ENCODE results near the gene DRAM1.
A peak's percentile ranks its signal among the peaks of the same experiment; 100 is the strongest.
"Not testable (repeated sequence)": the region's sequence is repeated elsewhere in the genome, so short reads cannot be mapped to it uniquely, and the experiment has no call there.

The DRAM1 gene

DNA sequence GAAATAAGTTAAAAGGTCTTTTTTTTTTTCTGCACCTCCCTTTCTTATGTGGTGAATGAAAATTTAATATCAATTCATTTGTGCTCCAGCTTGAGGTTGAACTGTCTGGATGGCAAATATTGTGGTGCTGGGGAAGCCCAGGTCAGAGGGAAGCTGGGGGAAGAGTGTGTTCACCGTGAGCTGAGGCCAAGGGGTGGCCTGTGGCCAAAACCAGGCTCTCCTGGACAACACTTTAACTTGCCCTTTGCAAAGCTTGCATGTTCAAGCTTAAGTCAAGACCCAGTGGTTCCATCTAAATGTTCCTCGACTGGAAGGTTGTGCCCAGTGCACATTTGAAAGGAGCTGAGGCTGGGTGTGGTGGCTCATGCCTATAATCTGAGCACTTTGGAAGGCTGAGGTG lies 28.8 kb downstream of the DRAM1 start:
- no peak for DNase-seq (ENCODE audit: low read depth)

DNA sequence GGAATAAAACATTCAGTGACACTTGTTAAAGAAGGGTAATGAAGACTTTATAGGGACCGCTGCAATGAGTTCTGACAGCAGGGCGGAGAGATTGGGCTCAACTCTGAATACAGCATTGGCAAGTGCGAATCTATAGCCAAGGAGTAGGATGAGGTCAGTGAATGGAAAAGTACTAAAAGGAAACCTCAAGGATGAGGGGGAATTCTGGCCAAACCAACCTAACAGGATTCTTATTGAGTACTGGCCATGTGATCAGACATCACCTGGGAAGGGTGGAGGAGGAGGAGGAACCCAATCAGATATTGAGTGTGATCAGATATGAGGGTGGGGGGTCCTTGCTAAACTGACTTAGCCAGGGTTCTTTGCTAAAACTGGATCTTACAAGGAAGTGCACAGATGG lies 31.0 kb downstream of the DRAM1 start:
- DNase-seq (ENCODE audit: low read depth), result no peak

DNA sequence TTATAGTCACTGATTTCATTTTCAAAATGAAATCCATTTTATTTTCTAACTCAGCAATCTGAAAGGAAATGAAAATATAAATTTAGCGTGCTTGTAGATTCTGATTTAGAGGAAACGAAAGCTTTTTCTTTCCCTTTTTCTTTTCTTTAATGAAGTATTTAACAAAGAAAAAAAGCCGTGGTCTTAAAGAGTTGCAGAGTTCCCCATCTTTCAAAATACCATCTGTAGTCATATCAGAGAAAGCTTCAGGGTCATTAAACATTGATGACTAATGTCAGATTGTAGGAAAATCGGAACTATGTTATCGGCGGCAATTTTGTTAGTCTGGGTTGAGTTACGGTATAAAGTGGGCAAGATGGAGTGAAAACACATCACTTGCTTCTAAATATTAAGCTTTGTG lies 32.3 kb downstream of the DRAM1 start:
- DNase-seq (ENCODE audit: low read depth), result no peak

DNA sequence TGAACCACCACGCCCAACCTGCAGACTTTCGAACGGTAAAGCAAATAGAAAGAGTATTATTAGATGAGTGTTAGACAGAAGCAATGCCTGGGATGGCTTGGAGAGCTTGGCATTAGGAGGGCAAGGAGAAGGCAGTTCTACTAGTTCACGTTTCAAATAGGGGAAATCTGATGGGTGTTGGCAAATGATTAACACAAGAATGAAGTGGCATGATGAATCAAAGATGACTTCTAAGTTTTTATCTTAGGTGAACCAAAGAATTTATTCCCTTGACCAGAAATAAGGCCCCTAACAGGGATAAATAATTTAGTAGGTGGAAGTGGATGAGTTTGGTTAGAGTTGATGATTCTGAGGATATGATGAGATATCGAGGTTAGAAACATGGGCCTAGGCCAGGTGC lies 38.5 kb downstream of the DRAM1 start:
- no peak for DNase-seq (ENCODE audit: low read depth)

DNA sequence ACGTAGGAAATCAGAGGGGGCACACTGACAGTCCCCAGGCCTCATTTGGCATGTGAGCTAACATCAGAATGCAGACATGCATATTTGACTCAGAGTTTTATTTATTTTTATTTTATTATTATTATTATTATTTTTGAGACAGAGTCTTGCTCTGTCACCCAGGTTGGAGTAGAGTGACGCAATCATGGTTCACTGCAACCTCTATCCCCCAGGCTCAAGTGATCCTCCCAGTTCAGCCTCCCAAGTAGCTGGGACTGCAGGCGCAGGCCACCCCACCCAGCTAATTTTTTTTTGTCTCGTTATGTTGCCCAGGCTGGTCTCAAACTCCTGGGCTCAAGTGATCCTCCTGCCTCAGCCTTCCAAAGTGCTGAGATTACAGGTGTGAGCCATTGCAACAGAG lies 41.4 kb downstream of the DRAM1 start:
- not testable (repeated sequence) for DNase-seq (ENCODE audit: low read depth)

DNA sequence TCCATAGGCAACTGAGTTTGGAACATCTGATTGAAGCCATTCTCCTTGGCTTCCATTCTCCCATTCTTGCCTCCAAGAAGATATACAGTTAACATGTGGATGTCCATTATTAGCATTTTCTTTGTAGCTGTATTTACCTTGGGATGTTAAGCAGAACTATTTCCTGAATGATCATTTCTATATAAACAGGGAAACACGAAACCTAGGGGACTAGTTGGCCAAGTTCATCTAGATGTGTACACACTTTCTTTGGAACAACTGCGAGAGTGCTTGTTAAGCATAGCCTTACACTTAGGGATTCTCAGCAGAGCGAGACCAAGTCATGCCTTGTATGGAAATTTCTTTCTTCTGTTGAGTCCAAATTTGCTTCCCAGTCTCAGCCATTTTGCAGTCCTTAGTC lies 42.1 kb downstream of the DRAM1 start:
- DNase-seq (ENCODE audit: low read depth), result no peak

DNA sequence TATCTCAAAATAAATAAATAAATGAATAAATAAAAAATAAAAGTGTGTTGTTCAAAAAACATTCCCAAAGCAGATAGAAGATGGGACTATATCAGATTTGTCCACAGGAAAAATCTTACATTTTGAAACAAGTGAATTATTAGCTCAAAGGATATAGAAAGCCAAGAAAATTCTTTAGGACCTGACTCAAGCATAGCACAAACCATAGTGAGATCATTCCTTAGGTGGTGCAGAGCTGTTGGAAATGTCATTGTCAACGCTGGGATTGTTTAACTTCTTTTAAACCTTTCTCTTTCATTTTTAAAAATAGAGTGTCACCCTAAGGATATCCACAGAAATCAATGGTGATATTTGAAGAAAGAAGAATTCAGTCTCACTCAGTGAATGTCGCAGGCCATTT lies 43.5 kb downstream of the DRAM1 start:
- DNase-seq (ENCODE audit: low read depth), result no peak

DNA sequence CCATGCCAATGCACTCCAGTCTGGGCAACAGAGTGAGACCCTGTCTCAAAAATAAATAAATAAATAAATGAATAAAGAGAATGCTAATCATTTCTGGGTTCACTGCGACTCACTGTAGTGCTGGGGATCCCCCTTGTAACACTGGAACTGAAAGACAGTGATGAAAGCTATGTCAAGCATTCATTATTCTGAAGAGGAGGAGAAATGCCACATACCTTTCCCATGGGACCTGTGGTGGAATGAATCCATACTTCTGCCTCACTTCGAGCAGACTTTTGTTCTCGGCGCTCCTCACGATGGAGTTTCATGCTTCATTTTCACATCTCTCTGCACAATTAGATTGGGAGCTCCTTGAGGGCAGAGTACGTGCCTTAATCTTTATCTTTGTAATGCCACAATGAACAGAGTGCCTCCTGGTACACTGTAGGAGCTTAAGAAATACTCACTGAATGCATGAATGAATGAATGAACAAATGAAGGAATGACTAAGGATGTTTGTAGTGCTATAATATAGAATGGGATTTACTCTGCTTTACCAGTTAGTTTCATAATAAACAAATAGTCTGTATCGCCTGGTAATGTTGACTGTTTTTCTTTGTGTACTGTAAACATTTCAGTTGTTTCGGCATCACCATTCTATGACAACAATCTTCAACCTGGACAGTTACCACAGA lies 45.8 kb downstream of the DRAM1 start:
- DNase-seq (ENCODE audit: low read depth), result no peak

DNA sequence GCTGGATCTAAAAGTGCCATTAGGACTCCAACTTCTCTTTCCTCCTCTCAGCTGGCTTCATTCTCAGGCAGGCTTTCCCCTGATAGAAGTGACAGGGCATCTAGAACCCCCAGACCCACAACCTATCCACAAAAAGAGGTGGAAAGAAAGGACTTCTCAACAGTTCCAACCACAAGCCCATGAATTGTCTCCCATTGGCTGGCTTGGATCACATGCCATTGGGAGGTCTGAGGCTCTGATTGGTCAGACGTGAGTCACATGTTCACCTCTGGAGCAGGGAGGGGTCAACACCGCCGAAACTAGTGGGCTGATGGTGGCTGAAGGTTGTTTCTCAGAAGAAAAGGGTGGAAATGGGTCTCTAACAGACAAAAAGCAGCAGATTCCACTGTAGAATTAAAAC lies 47.2 kb downstream of the DRAM1 start:
- no peak for DNase-seq (ENCODE audit: low read depth)

DNA sequence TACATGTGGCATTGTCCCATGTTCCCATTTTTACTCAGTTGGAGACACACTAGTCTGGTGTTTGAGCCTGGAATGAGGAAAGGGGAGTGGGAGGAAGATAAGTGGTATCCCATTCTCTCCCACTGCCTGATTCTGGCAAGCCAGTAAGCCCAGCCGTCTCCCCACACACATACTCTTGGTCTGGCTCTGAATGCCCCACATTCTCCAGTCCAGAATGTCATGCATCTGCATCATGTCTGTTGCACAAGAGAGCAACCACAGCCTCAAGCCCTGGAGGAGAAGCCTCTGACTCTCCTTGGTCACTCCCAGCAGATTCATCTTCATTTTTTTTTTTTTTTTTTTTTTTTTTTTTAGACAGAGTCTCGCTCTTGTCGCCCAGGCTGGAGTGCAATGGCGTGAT lies 48.0 kb downstream of the DRAM1 start:
- peak; percentile 97 for DNase-seq (ENCODE audit: low read depth)

DNA sequence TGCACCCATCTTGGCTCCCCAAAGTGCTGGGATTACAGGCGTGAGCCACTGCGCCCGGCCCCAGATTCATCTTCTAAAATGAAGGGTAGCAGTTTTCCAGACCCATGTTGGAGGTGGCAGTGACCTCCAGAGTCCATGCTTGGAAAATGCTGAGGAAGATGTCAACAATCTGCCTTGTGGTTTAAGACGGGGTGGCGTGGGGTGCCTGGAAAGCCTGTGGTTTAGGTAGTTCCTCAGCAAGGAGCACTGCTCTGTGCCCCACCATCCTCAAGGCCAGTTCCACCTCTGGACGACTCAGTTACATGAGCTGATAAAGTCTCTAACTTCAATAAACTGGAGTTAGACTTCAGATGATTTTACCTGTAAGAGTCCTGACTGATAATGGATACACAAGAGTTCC lies 48.6 kb downstream of the DRAM1 start:
- no peak for DNase-seq (ENCODE audit: low read depth)

DNA sequence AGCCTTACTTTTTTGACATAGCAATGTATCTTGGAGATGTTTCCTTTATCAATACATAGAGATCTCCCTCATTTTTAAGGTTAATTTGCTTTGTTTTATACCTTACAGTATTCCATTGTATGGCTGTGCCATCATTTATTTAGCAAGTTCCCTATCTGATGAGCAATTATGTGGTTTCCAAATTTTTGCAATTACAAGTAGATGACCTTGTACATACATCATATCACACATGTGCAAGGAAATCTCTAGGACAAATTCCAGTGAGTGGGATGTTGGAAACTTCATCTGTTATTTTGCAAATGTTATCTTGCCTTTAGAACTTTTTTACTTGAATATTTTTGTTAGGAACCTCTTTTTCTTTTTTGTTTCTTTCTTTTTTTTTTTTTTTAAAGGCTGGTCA lies 49.7 kb downstream of the DRAM1 start:
- DNase-seq (ENCODE audit: low read depth), result no peak

DNA sequence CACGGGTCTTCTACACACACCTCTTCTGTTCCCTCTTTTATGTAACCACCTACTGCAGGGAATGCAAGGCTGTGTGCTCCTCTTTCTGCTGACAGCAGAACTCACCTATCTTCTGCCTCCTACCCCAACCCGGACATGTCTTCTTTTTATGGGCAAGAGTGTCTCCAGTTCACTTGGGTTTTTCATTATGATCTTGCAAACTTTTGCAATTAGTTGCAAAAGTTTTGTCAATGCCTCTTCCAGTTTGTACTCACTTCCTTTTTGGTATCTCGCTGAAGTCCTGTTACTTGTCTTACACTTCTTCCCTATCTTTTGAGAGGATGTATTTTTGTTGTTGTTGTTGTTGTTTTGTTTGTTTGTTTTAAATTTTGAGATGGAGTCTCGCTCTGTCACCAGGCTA lies 50.6 kb downstream of the DRAM1 start:
- no peak for DNase-seq (ENCODE audit: low read depth)

DNA sequence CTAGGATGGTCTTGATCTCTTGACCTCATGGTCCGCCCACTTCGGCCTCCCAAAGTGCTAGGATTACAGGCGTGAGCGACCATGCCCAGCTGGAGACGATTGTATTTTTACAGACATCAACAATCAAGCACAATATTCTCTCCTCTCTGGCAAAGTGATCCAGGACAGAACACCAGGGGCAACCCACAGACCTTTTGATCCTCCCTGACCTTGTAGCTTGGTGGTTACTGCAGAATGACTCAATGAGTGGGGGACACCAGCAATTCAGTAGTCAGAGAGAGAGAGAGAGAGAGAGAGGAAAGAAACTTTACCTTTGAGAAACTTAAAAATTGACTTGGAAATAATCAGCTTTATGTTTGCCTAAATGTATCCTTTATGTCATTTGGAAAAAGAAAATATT lies 51.2 kb downstream of the DRAM1 start:
- DNase-seq (ENCODE audit: low read depth), result no peak

DNA sequence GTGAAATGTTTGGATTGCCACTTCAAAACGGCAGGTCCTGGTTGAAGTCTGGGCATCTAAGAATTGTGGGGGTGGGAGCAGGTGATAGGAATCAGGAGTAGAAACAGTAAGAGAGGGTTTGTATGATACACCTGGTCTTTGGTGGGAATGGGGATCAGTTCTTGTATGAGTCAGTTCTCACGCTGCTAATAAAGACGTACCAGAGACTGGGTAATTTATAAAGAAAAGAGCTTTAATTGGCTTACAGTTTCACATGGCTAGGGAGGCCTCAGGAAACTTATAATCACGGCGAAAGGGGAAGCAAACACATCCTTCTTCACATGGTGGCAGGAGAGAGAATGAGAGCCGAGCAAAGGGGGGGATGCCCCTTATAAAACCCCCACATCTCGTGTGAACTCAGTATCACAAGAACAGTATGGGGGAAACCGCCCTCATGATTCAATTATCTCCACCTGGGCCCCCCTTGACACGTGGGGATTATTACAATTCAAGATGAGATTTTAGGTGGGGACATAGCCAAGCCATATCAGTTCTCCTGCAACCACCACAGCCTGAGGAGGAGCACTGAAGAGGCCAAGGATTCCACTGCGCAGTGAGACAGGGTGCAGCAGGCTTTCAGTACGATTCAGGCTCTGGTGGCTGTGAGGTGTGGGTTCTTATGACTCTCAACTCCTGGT lies 52.1 kb downstream of the DRAM1 start:
- no peak for DNase-seq (ENCODE audit: low read depth)

DNA sequence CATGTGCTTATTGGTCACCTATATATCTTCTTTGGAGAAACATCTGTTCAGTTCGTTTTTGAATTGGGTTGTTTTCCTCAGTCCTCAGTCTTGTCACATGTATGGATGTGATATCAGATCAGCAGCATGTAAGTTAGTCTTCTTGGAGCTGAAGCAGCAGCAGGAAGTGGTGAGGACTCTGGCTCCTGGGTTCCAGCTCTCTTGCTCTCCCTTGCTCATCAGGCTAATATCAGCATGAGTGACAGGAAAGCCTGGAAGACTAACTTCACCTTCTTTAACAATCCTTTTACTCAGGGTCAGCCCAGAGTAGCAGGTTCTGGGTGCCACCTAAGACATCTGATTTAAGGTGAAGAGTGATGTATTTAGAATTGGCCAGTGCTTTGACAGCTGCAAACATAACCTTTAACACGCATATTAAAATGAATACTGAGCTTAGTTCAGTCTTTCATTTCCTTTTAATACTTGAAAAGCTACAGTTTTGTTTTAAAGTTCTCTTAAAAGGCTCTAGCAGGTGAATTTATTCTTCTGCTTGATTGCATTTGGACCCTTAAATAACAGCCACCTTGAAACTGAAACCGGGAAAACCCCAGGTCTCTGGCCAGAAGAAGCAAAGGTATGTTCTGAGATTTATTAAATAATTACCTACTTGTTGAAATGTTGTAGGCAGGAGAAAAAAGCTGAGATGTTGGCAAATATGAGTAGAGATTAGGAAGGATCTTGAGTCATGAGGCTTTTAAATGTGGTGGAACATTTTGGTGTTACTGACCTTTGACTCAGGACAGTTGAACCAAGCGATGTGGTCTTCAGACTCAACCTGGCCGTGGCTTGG lies 54.3 kb downstream of the DRAM1 start:
- DNase-seq (ENCODE audit: low read depth), result no peak

DNA sequence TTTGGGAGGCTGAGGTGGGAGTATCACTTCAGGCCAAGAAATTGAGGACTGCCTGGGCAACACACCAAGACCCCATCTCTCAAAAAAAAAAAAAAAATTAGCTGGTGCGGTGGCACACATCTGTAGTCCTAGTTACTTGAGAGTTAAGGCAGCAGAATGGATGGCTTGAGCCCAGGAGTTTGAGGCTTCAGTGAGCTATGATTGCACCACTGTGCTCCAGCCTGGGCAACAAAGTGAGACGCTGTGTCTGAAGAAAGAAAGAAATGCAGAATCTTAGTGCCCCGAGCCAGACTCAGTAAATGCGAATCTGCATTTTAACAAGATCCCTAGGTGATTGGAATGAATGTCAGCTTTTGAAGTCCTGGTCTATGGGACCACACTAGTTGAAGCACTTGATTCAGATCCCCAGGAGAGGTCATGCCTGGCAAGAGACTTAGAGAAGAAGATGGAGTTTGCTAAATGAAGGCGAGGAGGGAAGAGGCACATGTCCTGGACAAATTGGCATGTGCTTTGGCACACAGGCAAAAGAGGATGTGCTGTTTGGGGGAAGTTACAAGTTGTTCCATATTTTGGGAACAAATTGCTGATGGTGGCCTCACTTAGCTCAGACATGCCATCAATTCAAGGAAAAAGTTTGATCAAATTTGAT lies 56.6 kb downstream of the DRAM1 start:
- no peak for DNase-seq (ENCODE audit: low read depth)

DNA sequence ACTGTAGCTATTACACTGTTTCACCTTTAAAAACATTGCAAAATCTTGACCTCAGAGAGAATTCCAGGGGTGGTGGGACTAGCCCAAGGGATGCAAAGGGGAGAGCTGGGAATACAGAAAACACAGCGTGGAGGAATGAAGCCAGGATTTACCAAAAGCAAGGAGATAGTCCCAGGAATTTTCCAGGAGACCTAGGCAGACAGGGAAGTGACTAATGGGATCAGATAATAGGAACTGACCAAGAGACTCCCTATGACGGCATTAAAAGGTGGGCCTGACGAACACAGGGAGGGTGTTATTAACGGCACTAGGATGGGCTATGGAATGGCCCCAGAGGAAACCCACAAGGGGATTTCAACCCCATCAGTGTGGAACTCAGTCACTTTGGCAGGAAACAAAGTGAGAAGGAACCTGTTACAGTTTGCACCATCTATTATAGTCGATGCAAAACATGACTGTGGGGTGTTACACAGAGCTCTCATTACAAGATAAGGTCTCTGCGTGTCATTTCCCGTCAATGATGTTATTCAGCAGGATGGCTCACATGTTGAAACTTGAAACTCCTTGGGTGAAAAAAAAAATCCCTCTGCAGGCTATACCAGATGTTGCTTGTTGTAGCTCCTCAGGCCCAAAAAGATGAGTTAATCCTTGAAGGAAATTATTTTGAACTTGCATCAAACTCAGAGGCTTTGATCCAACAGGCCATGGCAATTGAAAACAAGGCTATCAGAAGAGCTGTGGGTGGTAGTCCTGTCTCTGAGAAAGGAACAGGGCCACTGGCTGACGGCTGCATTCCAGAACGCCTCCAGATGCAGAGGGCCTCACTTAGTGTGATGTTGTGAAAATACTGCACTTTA lies 58.7 kb downstream of the DRAM1 start:
- DNase-seq (ENCODE audit: low read depth), result peak; percentile 94

DNA sequence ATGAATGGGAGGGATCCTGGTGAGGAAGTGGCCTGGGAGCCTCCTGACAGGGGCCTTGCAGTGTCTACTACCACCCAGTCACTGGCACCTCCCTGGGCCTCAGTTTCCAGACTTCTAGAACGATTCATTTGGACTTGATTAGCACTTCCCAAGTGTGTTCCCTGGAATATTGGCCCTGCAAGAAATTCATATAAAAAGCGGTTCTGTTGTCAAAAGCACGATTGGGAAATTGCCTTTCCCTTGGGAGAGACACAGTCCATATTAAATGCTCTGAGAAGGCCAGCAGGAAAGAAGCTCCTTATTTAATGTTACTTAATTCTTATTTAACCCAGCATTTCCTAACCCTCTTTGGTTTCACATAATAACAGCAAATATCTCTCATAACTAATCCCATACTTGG lies 61.9 kb downstream of the DRAM1 start:
- DNase-seq (ENCODE audit: low read depth), result no peak

DNA sequence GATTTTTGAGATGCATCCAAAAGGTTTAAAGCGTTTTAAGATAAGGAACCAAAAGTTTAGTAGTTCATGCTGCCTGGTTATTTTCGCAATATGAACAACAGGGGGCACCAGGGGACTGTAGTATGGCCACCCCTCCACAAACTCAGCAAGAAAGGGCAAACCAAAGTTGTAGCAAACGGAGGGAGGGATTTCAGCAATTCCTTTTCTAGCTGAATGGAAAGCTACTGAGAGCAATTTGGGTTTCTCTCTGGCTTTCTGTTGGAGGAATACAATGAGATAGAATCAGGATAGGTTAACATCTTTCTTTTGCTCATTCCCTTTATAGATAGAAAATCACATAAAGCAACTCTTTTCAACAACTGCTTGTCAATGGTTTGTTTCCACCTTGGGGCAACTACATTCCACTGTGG lies 62.5 kb downstream of the DRAM1 start:
- DNase-seq (ENCODE audit: low read depth), result peak; percentile 48

DNA sequence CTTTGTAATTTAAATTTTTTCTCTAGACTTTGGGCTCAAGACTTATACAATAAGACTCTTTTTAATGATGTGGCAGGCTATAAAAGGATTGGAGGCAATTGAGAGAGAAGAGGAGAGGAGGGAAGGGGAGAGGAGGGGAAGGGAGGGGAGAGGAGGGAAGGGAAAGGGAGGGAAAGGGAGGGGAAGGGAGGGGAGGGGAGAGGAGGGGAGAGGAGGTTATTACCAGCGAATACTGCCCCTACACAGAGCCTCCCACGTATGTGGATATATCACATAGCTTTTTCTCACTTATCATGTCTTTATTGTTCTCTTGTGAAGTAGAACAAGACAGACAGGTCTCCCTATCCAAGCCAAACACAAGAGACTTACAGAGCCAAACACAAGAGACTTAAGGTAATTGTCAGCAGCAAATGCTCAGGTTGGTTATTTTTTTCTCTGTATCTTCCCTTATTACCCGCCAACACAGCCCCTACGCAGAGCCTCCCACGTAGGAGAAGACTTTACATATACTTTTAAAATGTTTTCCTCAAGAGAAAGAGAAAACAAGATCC lies 63.1 kb downstream of the DRAM1 start:
- no peak for DNase-seq (ENCODE audit: low read depth)

All from GM04504 (cell line).